Stimulated activated naive CD8-positive, alpha-beta T cell treated with anti-CD3 and anti-CD28 coated beads, Interleukin-15, Interleukin-2, amounts not matched to agents 100 U/mL and 50 U/mL, for 24 hours (primary cell): ENCODE measurements around the gene PRODH.
"Not testable (repeated sequence)": the region's sequence is repeated elsewhere in the genome, so short reads cannot be mapped to it uniquely, and the experiment has no call there.

ENCODE experiments used
- ATAC-seq: fragments of 150-1000 bp; cut with Tn5 transposase; one replicate; pipeline ENCODE4 v1.10.0; 2021
- DNase-seq: peaks from one replicate; pipeline ENCODE4 v3.0.0; 2021

PRODH gene

DNA sequence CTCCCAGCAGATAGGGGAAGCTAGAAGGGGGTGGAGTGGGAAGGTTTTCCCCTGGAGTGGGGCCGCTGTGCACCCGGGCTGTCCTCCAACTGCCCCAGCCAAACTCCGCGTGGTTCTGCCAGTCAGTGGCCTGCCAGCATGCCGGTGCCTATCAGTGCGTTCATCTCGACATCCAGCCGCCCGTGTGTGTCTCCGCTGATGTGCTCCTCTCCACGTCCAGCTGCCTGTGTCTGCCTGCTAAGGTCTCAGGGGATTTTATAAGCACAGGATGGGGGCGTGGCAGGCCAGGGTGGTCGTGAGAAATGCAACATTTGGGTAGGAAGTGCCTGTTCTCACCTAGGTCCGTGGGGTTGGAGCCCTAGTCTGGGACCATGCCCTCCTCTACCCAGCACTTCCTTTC is 17.0 kb upstream of the PRODH start:
- not testable (repeated sequence) for ATAC-seq

GRCh38 chr22:18952022-18952421 is 15.9 kb upstream of the PRODH start:
- DNase-seq (no peak), ATAC-seq (no peak)

More for the DNA sequence above, 17.0 kb upstream of the PRODH start:
- DNase-seq = not testable (repeated sequence)

GRCh38 chr22:18950141-18950540 is 14.0 kb upstream of the PRODH start:
- ATAC-seq = no peak
- no peak for DNase-seq

- ATAC-seq (no peak), DNase-seq (no peak)
These were observed 11.8 kb upstream of the PRODH start for GRCh38 chr22:18947905-18948304.

GRCh38 chr22:18947105-18947504 is 11.0 kb upstream of the PRODH start:
- DNase-seq, ATAC-seq: not testable (repeated sequence)

- ATAC-seq, DNase-seq: not testable (repeated sequence)
These were observed 2.6 kb upstream of the PRODH start for GRCh38 chr22:18938691-18939090.

DNA sequence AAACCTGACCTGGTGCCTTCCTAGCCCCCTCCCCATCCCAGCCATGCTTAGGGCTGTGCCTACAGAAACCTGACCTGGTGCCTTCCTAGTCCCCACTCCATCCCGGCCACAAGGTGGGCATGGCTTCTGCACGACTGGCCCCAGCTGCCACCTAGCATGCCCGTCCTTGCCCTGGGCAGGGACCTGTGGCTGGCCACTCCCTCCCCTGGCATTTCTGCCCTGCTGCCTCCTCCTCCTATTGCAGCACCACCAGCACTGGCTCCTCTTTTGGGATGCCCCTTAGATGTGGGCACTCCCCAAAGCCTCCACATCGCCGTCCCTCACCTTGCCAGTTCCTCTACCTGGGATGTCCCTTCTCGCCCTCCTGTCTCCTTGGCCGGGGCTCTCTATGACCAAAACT is 1.4 kb downstream of the PRODH start:
- not testable (repeated sequence) for DNase-seq, ATAC-seq

DNA sequence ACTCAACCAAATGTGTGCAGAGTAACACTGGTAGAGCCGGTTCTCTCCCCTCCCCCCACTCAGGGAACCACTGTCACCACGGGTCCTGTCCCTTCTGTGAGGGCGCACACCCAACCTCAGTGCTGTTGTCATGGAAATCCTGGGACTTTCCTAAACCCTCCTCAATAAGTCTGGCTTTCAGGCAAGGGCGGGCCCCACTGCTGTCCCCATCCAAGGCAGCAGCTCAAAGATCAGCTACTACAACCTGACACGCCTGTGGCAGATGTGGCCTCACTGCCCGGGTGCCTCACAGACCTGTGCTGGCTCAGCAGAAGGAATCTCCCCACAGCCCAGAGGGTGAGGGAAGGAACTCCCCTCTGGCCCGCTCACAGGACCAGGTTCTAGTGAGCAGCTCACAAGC is 2.2 kb downstream of the PRODH start:
- DNase-seq = no peak
- ATAC-seq = peak; percentile 65

- ATAC-seq (no peak), DNase-seq (no peak)
These were observed 4.0 kb downstream of the PRODH start for GRCh38 chr22:18931905-18932652.

- ATAC-seq = no peak
- no peak for DNase-seq
These were observed 6.6 kb downstream of the PRODH start for GRCh38 chr22:18929459-18929858.

DNA sequence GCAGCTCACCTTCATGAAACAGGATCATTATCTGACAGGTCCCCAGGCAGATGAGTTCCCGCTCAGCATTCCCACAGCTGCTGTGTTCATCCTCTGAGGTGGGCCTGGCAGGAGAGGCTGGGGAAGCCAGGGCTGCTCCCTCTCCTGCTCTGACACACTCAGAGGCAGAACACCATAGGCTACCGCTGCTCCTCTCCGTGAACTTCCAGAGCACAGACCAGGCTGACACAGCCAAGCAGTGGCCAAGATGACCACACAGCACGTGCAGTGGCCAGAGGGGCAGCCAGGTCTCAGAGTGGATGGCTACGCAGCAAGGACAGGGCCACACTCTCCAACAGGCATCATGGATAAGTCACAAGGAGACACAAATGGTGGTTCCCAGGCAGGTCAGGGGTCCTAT is 8.5 kb downstream of the PRODH start:
- ATAC-seq = no peak
- DNase-seq = no peak

DNA sequence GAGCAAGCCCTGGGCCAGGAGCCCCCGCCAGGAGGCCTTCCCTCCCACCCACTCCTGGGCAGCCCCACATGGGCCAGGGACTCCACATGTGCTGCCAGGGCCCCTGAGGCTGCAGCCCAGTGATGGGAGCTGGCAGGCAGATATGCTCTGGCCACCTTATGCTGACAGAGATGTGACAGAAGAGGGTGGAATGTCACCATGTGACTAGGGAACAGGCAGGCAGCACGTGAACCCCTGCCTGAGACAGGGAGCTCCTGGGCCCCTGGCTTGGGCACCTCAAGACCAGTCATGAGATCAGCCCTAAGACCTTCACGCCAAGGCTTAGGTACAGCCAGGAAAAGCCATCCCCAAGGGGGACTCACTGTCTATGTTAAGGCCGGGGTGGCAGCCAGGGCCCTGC is 9.1 kb downstream of the PRODH start:
- DNase-seq = no peak
- no peak for ATAC-seq

DNA sequence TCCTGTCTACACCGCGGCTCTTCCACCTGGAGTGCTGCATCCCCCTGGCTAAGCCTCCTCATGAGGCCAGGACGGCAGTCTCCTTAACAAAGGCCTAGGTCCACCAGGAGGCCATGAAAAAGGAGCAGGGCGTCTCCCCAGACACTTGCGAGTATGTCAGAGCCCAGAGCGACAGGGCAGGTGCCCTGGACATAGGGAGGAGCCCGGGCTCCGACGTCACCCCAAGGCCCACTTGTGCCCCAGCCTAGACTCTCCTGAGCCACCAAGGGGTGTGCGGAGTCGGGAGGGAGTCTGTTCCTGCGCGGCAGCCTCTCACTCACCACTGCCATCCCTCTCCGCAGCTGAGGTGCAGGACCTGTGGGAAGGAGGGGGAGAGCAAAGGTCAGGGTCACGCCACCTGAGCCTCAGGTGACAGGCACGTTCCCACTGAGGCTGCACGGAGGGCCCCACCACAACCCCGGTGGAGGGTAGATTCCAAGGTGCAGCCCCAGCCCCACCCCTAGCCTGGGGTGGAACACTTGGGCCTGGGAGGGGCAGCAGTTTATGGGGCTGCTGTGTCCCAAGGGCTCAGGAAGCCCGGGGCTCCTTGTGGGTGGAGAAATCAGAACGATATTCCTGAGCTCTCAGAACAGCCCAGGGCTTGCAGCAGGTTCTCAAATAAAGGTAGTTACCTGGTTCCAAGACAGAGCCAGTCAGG is 10.6 kb downstream of the PRODH start:
- DNase-seq (no peak), ATAC-seq (no peak)

GRCh38 chr22:18920257-18920902 is 15.7 kb downstream of the PRODH start:
- not testable (repeated sequence) for ATAC-seq, DNase-seq

DNA sequence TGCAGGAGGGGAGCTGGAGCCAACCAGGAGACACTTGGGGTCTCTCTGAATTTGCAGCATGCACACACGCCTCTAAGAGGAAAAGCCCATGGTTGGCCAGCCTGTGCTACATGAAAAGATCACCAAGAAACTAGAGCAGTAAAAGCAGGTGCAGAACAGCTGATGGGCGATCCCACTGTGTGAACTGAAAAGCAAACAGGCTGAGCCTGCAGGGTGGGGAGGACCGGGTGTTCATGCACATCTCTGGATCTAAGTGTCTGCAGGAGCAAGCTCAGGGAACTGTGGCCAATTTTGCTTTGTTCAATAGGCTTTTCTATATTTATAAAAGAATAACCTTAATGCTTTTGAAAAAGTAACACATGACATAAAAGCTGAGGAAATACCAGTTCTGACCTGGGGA is 18.3 kb downstream of the PRODH start:
- not testable (repeated sequence) for DNase-seq, ATAC-seq

DNA sequence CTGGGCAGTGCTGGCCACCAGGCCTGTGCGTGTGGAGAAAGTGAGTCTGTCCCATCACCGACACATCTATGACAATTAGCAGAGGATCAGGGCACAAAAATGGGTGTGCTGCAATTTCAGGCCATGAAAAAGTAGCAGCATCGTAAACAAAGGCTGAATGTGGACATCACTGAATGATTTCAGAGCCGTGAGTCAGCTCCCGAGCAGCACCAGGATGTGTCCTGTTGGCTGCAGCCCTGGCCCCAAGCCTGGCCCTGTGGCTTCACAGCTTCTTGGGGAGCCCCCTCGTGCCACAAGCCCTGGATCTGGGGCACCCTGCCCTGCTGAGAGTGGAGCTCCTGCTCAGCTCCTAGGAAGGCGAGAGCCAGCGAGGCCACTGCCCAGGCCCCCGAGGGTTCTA is 20.5 kb downstream of the PRODH start:
- DNase-seq, ATAC-seq: not testable (repeated sequence)

- not testable (repeated sequence) for DNase-seq, ATAC-seq
These were observed 21.5 kb downstream of the PRODH start for GRCh38 chr22:18914558-18914957.

DNA sequence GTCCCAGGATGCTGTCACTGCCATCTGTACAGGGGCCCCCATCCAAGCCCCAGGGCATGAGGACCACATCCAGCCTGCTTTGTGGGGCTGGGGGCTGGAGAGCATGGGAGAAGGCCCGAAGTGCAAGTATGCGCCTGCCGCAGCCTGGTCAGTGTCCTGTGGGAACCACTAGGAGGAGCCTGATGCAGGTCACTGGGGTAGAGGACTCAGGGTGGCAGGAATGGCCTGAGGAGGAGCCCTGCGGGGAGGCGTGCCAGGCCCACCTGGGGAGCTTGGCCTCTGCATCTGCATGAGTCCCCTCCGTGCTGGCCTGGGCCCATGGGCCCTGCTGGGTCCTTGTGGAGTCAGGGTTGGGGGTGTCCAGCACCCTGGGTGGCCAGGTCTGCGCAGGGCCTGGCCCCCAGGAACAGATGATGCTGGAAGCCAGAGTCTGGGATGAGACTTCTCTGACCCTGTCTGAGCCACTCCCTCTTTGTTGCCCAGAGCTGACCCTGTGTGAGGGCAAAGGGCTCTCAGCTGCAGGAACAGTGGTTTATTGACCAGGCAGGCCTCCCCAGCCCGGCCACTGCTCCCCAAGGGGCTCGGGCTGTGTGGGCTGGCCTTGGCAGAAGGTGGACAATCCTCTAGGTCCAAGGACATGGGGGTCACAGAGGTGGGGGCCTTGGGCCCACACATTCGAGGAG is 23.7 kb downstream of the PRODH start:
- not testable (repeated sequence) for ATAC-seq, DNase-seq

- not testable (repeated sequence) for DNase-seq, ATAC-seq
These were observed 24.6 kb downstream of the PRODH start for GRCh38 chr22:18911535-18911934.

DNA sequence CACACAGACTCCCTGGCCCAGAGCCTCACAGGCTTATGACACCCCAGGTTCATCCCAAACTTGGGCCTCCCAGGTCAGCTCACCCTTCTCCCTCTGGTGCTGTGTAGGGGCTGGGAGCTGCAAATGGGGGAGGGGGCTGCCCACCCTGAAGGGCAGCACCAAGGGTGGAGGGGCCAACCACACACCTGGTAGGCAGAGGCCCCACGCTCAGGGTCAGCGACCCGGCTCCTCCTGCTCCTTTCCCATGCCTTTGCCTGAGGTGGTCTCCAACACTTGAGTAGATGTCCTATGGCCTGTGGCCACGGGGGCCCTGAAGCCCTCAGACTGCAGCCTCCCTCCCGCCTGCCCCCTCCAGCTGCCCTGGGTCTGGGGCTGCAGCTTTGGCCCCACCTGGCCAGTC is 26.5 kb downstream of the PRODH start:
- DNase-seq = no peak
- ATAC-seq = no peak

GRCh38 chr22:18906896-18907295 is 29.2 kb downstream of the PRODH start:
- DNase-seq = no peak
- ATAC-seq = no peak

DNA sequence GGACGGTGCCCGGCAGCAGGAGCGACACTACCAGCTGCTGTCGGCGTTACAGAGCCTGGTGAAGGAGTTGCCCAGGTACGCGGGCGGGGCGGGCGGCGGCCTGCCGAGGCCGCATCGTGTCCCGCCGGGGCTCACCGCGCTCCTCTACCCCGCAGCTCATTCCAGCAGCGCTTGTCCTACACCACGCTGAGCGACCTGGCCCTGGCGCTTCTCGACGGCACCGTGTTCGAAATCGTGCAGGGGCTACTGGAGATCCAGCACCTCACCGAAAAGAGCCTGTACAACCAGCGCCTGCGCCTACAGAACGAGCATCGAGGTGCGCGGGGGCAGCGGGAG is 29.7 kb downstream of the PRODH start:
- not testable (repeated sequence) for DNase-seq
- ATAC-seq = peak; percentile 28
